Skin epidermis (tissue), 12 donors: Measurements from ENCODE around the gene PIEZO2.
A peak's percentile ranks its signal among the peaks of the same experiment; 100 is the strongest.
"Not testable (repeated sequence)": the region's sequence is repeated elsewhere in the genome, so short reads cannot be mapped to it uniquely, and the experiment has no call there.

Experiments
- H3K27ac ChIP-seq, 21 experiments: fragments of 200-600 bp; sonication (generic) in 11 of 21; one replicate each; pipeline ENCODE4 v1.5.0; 2020; ENCODE audit warnings: mild to moderate bottlenecking in 3 of 21, inconsistent platforms in 2 of 21, moderate library complexity in 2 of 21
- H3K4me3 ChIP-seq, 7 experiments: fragments of 200-600 bp; sonication (generic) in 2 of 7; one replicate each; pipeline ENCODE4 v1.5.0; 2020; ENCODE audit warnings: inconsistent platforms in 2 of 7, mild to moderate bottlenecking in 2 of 7, moderate library complexity in 1 of 7

Gene PIEZO2

DNA sequence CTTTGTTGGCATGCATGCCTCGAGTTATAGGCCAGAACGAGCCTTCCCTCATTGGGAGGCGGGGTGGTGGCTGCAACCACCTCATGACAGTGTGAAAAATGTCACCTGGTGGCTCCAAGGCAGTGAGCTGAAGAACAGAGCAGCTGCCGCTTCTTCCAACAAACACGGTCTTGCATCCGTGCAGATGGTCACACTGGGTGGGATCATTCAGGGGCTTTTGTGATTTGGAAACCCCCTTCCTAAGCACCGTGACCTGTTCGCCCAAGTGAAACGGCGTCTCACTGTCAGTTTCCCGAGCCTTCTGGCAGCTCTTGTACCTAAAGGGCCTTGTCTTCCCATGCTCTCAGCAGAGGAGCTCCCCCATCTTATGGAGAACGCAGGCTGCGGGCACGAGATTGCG lies 463.9 kb downstream of the PIEZO2 start:
- Histone ChIP-seq H3K4me3 (no peak overlapping the region), H3K27ac (no peak overlapping the region)

DNA sequence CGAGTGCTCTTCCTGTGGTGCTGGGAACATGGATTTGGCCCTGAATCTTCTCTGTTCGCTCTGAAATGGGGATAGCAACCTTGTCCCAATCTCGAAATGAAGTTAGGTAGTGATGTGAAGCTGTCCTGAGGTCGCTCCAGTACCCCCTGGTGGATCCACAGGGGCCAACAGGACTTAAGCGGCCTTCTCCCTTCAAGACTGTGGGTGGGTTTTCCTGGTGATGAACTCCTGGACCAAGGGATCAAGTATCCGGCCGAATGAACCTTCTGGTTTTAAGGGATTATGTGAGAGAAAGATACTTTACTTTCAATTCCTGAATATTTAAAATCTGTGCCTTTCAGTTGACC lies 467.0 kb downstream of the PIEZO2 start:
- H3K27ac ChIP-seq = no peak overlapping the region
- H3K4me3 ChIP-seq = no peak overlapping the region

DNA sequence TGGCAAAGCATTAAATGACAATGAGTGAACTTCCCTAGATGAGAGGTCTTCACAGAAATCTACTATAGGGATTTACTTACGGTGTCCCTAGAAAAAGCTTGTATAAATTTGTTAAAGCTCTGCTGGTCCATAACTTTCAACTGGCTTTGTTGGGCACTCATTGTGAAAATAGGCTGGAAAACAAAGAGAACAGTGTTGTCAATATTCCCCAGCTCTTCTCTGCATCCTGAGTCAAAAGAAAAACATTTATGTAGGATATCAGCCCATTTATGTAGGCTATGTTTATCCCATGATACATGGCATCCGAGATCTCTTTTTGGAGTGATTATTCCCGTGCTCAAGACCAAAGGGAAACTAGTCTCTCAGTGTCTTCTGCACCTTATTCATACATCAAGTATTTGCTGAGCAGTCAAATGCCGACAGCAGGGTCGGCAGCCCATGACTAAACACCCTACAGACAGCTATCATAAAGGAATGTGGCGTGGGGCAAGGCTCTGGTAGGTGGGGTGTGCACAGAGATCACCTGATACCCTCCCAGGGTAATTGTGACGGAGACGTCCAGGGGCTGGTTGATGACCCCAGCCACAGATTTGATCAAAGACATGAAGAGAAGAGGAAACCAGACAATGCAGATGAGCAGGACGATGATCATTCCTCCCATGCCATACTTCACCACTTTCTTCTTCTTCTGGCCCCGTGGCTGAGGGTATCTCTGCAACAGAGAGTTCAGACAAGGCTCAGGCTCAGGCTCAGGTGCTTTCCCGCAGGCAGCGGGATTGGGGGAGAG lies 467.6 kb downstream of the PIEZO2 start:
- H3K27ac ChIP-seq = no peak overlapping the region
- no peak overlapping the region for H3K4me3 ChIP-seq

DNA sequence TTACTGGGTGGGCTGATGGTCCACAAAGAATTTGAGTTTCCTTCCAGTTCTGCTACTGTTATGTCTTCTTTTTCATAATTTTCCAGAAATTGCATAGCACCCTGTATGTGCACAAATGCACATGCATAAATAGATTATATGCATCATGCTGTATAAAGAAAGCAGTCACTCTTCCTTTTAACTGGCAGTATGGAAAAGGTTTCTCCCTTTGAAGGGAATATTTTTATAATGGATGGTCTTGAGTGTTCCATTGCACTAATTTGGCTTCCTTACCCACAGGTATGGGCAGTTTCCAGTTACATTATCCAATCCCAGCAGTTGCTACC lies 469.1 kb downstream of the PIEZO2 start:
- Histone ChIP-seq H3K27ac (no peak overlapping the region), H3K4me3 (no peak overlapping the region)

DNA sequence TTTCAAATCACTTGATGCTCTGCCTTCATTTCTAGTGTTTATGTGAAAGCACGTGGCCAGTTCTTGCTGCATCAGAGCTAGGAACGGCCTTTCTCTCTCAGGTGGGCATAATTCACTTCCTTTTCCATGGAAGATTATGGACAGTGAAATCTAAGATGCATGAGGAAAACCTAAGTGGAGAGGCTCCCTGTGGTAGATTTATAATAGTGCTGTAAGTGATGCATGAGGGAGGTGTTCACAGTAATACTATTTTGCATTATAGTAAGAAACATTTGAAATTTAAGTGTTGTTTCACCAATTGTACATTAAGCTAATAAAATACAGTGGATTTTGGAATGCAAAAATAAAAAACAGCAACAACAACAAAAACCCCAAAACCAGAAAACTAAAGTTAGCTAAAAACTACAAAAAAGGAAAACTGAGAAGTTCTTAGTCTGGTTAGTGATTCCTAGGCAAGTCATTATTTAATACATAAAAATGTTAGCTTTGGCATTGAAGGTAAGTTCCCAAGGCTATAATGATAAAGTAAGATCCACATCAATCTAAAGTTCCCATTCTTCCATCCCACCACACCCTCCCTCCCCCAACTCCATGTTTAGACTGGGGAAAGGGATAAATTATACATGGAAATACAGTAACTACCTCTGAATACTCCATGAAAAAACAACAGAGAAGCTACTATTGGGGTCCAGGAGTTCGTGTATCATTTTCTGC lies 469.7 kb downstream of the PIEZO2 start:
- H3K27ac ChIP-seq = no peak overlapping the region
- H3K4me3 ChIP-seq = no peak overlapping the region

DNA sequence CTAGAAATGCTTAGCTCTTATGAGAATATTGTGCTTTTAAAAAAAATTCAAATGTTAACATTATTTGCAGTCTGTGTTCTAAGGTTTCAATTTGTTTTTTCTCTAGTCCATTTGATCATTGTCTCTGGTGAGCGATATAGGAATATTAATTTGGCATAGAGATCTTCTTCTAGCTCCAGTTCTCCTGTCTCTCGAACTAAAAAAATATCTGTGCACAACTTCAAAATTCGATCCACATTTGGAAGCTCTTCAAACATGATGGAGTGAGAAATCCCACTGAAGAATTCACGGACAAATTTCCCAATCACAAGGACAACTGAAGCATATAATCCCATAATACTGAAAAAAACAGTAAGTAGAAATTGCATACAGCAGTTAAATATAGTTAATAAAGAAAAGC lies 477.9 kb downstream of the PIEZO2 start:
- H3K27ac ChIP-seq = no peak overlapping the region

DNA sequence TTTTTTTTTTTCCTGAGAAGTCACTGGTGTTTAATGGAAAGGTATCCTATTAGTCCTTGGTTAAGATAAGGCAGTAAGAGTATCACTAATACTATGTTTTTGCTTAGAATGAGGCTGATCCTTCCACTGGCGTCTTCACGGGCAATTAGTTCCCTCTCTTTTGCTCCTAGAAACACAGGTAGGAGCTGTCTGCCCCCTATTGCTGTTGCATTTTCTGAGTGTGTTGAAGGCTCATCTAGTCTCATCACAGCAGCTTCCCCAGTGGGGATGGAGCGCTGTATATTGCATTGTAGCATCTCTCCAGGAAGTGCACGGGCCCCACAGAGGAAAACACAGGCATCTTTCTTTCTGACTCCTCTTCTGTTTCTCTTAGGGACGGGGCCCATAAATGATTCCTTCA lies 478.5 kb downstream of the PIEZO2 start:
- Histone ChIP-seq H3K27ac (no peak overlapping the region), H3K4me3 (no peak overlapping the region)

More for the DNA sequence above, 477.9 kb downstream of the PIEZO2 start:
- no peak overlapping the region for H3K4me3 ChIP-seq

DNA sequence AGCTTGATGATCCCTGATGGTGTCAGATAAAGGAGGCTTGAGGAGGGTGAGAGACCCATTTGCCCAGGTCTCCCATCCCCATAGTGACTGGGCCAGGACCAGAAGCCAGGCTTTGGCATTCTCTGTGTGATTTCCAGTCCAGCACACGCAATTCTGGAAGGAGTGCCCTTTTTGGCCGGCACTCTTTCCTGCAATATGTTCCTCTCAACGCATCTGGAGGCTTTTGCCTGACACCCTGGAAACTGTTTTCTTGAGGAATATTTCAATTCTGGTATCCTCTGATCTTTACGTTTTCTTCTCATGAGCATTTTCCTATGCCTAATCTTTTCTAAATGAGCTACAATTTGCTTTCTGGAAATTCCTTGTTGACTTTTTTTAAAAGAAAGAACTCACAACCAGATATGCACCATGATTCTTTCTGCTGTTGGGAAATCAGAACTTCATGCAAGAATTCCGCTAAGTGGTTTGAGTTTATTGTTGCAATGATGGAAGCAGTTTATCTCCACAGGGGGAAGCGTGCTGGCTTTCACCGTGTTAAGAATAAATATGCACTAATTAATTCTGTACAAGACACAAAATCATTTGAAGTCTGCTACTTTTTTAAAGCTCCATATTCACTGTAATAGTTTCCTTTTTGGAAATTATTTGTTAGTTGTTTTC lies 479.8 kb downstream of the PIEZO2 start:
- H3K4me3 ChIP-seq = no peak overlapping the region

DNA sequence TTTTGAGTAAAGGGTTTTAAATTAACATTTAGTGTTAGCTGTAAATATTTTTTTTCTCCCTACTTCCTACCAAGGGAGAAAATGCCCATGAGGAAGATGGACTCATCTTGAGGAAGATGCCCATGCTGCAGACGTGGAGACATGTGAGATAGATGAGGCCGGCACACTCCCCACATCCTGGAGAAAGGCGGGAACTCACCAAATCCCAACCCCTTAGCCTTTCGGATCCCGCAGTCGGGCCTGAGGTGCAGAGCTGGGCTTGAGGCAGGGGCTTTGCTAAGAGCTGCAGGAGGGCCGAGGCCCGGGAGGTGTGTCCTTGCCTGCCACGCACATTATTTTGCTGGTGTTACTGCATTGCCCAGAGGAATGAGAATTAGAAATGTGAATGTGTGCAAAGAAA lies 485.6 kb downstream of the PIEZO2 start:
- Histone ChIP-seq H3K27ac (no peak overlapping the region), H3K4me3 (no peak overlapping the region)

More for the DNA sequence above, 479.8 kb downstream of the PIEZO2 start:
- no peak overlapping the region for H3K27ac ChIP-seq

DNA sequence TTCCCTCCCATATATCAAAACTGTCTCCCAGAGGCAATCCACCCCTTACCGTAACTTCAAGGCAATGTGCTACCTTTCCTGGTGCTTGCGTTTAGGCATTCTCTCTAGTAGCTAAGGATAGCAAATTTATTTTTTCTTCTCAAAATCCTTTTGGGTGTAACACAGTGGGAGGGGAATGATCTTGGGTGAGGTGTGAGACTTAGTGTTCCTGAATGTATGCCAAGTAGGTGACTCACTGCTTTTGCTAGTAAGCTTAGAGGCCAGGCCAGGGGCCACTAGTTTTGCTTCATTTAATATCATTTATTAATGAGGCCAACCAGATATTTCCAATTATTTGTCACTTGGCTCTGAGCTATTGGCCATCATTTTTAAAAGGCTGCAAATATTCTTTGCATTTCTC lies 488.1 kb downstream of the PIEZO2 start:
- H3K27ac ChIP-seq = peak overlapping the region in 1 of 21 experiments; percentile 17

DNA sequence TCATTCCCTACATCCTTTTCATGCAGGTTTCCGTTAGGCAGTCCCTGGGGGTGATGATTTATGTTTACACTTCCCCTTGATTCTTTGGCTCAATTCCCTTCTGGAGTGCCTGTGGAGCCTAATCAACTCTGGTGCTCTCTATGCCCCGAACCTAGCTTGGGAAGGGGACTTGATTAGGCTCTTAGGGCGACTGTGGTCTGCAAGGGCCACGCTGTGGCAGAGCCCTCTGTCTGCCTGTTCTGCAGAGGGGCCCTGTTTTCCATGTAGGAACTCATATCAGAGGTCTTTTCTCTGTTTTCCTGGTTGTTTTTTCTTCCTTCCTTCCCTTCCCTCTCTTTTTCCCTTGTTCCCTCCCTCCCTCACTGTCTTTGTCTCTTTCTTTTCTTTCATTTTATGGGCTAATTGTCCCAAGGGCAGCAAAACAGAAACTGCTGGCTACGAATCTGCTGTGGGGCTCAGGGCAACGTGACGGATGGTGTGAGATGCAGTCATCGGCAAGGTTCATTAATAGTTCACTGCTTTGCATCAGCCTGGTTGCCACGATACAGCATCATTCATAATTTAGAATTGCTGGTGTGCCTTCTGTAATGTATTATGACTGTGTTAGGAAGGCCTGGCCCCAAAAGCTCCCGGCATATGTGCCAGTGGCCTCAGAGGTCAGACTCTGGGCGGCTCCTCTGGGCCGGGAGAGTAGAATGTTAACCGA lies 489.0 kb downstream of the PIEZO2 start:
- Histone ChIP-seq H3K27ac (peak overlapping the region in 2 of 21 experiments; percentile 18 to 38), H3K4me3 (no peak overlapping the region)

More for the DNA sequence above, 488.1 kb downstream of the PIEZO2 start:
- no peak overlapping the region for H3K4me3 ChIP-seq

DNA sequence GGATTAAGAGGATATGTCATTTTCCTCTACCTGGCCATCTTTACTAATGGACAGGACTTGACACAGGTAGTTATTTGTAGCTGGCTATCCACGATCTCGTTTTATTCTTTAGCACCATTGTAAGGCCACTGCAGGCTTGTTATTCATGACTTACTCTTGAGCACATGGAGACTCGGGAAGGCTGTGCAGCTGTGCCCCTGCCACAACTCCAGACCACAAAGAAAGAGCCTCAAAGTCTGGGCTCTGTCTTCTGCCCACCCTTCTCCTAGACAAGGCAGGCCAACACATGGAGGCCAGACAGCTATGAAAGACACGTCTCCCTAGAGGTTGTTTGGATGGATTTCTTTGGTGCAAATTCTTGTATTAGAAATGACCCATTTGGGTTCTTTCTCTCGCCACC lies 489.8 kb downstream of the PIEZO2 start:
- peak overlapping the region in 1 of 21 experiments; percentile 38 for H3K27ac ChIP-seq
- H3K4me3 ChIP-seq = no peak overlapping the region

DNA sequence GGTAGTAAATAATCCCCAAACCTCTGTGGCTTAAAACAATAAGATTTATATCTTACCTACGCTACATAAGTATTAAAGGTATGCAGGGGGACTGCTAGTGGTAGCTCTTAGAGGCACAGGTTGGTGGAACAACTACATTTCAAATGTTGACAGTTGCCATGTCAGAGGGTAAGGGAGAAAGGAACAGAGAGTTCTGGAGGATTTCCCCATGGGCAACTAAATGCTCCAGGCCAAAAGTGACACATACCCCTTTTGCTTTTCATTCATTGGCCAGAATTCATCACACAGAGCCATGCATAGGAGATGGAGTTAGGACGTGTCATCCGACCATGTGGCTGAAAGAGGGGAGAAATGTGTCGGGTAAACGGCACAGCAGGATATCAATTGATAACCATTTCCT lies 490.4 kb downstream of the PIEZO2 start:
- Histone ChIP-seq H3K27ac (no peak overlapping the region), H3K4me3 (no peak overlapping the region)

DNA sequence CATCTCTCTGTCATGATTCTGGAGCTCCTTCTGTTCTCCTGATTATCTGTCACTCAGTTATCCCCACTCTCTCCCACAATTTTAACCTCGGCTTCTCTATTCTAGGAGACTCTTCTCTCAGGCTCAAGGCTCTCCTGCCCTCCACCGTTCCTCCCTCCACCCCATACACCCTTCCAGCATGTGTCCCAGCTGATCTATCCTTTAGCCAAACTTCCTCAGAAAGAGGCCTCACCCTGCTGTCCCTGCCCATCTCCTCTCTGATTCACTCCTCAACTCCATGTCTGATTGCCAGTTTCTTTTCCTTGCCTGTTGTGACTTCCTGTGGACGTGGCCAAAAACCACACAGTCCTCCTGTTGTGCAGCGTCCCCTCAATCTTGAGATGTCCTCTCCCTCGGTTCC lies 505.4 kb downstream of the PIEZO2 start:
- not testable (repeated sequence) for H3K27ac ChIP-seq, H3K4me3 ChIP-seq

DNA sequence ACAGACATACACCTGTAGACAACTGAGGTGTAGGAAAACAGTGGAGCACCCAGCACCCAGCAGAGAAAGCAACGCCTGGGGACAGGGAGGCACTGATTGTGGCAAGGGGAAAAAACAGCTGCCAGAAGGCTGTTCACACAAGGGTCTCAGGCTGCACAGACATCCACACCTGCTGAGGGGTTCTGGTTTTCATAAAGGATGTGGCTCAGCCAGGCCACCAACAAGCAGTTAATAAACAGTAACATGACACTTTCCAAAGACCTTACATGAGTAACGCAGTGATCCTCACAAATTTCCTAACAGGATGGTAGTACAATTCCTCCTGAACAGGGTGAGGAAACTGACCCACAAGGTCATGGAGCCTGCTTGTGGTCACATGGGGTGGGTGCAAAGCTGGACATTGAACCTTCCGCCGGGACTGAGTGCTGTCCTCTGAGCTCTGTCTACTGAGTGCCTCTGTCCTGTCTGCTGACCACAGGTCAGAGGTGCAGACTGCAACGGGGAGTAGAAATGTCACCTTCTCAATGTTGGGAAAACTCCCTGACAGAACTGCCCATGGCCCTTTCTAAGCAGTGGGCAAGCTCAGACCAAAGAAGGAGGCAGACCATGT lies 506.3 kb downstream of the PIEZO2 start:
- H3K27ac ChIP-seq, H3K4me3 ChIP-seq: not testable (repeated sequence)

DNA sequence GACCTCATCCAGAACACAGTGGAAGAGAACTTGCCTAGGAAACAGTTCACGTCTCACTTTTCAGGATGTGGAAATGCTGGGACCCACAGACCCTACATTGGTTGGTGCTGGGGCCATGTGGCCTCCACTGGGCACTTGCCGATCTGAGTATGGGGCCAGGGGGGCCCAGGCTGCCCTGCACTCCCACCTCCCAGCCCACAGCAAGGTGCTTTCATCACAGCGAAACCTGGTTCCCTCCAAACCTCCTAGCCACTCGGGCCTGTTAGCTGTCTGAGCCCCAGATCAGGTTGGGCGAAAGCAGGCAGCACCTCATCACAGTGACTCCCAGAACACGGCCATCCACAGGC lies 510.9 kb downstream of the PIEZO2 start:
- H3K27ac ChIP-seq, H3K4me3 ChIP-seq: not testable (repeated sequence)

DNA sequence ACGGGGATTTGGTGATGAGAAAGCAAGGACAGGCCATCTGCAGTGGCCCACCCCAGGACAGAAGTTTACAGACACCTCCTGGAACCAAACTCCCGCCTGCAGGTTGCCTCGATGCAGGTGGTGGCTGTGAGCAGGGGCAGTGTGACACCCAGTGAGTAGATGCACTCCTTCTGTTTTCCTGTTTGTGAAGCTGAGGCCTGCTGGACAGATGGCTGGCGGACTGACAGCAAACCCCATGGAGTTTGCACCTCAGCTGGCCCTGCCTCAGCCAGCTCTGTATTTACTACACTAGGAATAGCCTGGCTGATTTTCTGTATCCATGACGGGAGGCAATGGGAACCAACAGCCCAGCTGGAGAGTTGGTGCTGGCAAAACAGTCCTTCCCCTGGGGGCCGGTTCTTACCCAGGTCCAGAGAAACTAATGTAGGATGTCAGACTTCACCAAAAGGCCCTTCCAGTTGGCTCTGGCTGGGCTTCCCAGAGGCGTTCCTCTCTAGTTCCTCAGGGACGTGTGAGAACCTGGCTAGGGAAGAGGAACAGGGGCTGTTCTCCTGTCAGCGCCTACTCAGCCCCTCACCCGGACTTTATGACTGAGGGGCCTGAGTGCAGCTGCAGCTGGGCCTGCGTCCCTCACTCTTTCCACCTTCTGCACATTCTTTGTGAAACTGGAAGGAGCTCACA lies 511.4 kb downstream of the PIEZO2 start:
- not testable (repeated sequence) for H3K27ac ChIP-seq, H3K4me3 ChIP-seq

DNA sequence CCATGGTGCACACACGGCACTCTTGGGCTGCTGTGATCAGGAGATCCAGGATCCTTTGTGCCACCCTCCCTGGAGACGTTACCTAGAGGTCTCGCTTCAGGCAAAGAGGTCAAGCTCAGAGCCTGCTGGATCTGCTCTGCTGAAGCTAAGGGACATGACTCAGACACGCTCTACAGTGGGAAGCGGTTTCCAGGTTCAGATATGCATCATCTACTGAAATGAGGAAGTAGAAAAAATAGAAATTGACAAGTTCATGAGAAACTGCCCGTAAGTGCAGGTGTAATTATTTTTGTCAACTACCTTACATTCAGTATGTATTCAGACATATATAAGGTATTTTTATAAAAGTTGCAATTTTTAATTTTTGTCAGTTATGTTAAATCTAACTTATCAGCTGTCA lies 520.3 kb downstream of the PIEZO2 start:
- not testable (repeated sequence) for H3K4me3 ChIP-seq, H3K27ac ChIP-seq

DNA sequence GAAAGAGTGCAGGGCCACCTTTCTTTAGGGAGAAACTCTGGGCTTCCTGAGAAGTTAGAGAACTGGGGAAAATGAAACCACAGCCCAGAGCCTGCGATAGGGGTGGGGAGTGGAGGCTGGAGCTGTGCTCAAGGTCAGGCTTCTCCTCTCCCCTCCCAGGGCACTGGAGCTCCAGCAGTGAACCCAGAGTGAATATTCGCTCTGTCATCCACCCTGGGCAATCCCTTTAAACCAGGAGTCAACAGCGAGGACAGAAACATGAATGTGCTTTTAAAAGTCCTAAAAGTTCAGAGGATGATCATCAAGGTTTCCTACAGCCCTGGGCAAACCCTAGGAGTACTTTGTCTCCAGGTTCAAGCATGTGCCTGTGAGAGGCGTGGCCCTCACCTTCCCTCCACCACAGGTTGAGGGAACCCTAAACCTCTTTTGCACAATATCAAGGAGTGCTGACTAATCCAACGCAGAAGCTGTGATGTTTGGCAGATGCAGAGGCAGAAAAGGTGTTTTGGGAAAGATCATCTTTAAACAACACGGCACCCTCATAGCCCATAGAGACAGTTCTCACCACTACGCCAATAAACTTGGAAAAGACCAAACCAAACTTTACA lies 522.7 kb downstream of the PIEZO2 start:
- H3K4me3 ChIP-seq, H3K27ac ChIP-seq: not testable (repeated sequence)
